ENCODE data around the gene CORO6.

GRCh38 chr17:29620271-29620670, 2.4 kb downstream of the CORO6 start:
- TF ChIP-seq CTCF (IDR thresholded peaks at IDR 0.05) (no peak), POLR2A (IDR thresholded peaks at IDR 0.05) (no peak)
